Measurements from ENCODE around the gene PRKAB2. TPM values are rescaled to one million over a fixed set of nuclear protein-coding genes. Genes with fewer than 3 reads are reported as not detected.
"Not testable (repeated sequence)": the region's sequence is repeated elsewhere in the genome, so short reads cannot be mapped to it uniquely, and the experiment has no call there.

Gene PRKAB2
- total RNA-seq, 3 donors from 2014 or later: 16.6 to 27.2 (median 20.2) TPM

DNA sequence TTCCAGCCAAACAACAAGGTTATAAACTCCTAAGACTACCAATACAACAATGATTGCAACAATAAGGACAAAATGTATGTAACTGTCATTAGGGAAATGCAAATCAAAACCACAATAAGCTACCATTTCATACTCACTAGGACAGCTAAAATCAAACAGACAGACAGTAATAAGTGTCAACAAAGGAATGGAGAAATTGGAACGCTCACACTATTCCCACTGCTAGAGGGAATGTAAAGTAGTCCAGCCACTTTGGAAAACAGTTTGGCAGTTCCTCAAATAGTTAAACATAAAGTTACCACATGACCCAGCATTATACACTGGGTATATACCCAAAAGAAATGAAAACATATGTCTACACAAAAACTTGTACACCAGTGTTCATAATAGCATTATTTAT is 9.3 kb downstream of the PRKAB2 start:
- peaks cover 6% of the 10 kb centered on the region for H3K4me1 ChIP-seq (ENCODE audit: low read depth)
- no peak overlapping the region for H3K4me3 ChIP-seq
- intact Hi-C loops (cut with DNase I, micrococcal nuclease): no loop called here
- H3K9me3 ChIP-seq: no peaks in the 10 kb centered on the region
- TF ChIP-seq, protein P1, sequence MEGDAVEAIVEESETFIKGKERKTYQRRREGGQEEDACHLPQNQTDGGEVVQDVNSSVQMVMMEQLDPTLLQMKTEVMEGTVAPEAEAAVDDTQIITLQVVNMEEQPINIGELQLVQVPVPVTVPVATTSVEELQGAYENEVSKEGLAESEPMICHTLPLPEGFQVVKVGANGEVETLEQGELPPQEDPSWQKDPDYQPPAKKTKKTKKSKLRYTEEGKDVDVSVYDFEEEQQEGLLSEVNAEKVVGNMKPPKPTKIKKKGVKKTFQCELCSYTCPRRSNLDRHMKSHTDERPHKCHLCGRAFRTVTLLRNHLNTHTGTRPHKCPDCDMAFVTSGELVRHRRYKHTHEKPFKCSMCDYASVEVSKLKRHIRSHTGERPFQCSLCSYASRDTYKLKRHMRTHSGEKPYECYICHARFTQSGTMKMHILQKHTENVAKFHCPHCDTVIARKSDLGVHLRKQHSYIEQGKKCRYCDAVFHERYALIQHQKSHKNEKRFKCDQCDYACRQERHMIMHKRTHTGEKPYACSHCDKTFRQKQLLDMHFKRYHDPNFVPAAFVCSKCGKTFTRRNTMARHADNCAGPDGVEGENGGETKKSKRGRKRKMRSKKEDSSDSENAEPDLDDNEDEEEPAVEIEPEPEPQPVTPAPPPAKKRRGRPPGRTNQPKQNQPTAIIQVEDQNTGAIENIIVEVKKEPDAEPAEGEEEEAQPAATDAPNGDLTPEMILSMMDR (IDR thresholded peaks at IDR 0.05): no peak
- no peak for DNase-seq
- no peak for ATAC-seq
- peaks cover 6% of the 10 kb centered on the region for H3K36me3 ChIP-seq (ENCODE audit: low read depth)

DNA sequence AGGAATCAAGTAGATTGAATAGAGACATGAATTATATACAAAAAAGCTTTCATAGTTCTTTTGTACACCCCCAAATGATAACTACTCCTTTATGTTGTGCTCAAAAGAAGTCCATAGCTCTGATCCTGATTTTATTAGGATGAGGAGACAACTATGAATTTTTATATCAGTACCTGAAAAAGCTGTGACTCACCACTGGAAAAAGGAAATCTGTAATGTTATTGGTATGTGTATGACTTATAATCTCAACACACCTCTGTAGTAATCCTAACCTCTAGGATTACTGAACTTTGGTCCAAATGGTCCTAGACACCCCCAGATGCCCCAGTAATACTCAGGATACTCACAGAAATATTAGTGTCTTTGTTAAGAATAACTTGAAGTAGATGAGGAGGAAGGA is 10.2 kb downstream of the PRKAB2 start:
- TF ChIP-seq, protein P1 (IDR thresholded peaks at IDR 0.05): no peak

DNA sequence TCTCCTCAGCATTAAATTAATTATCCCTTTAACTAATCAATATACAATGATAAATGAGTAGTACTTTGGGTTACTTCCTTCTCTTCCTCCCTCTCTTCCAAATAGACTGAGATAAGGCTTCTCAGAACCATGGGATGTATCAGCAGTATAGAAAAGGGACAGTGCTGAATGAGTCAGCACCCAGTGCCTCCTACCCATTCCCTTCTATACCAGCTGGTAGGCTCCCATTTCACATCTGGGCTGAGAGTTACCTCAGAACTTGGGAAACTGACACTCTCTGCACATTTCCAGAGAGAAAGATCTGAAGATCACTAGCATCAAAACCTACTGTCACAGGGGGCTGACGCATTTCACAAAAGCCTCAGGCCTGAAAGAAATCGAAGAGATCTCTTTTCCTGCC is 15.2 kb downstream of the PRKAB2 start:
- H3K4me1 ChIP-seq (ENCODE audit: low read depth); H3K9me3 ChIP-seq; H3K4me3 ChIP-seq; ATAC-seq; intact Hi-C loops (cut with DNase I, micrococcal nuclease); DNase-seq: not testable (repeated sequence)
- peaks cover 14% of the 10 kb centered on the region for H3K36me3 ChIP-seq (ENCODE audit: low read depth)

More for the DNA sequence above, 10.2 kb downstream of the PRKAB2 start:
- Histone ChIP-seq H3K36me3 (ENCODE audit: low read depth) (peaks cover 14% of the 10 kb centered on the region), H3K4me1 (ENCODE audit: low read depth) (no peaks in the 10 kb centered on the region), H3K9me3 (no peaks in the 10 kb centered on the region), H3K4me3 (no peak overlapping the region)
- intact Hi-C loops (cut with DNase I, micrococcal nuclease): no loop called here
- peak; percentile 26 for ATAC-seq
- no peak for DNase-seq

GRCh38 chr1:147156642-147157041 is 15.6 kb downstream of the PRKAB2 start:
- Histone ChIP-seq H3K4me3 (no peak overlapping the region), H3K4me1 (ENCODE audit: low read depth) (no peaks in the 10 kb centered on the region), H3K9me3 (no peaks in the 10 kb centered on the region), H3K36me3 (ENCODE audit: low read depth) (peaks cover 14% of the 10 kb centered on the region)
- no peak for ATAC-seq
- TF ChIP-seq, protein P1 (IDR thresholded peaks at IDR 0.05): no peak
- intact Hi-C loops (cut with DNase I, micrococcal nuclease): no loop called here
- no peak for DNase-seq

DNA sequence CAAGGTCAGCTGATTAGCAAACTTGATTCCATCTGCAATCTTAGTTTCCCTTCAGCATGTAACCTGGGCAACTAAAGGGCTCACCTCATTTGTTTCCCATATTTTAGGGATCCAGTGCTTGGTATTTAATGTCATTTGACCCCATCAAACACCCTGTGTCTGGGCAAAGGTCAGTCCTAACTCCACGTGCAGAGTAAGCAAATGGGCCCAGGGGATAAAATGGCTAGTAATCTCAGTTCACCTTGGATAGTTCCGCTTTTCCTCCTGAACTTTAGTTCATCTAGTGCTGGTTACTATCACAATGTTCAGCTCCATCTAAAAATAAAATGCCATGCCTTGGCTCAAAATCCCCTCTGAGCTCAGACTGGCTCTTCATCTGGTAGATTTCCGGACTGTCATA is 19.5 kb downstream of the PRKAB2 start:
- TF ChIP-seq, protein P1 (IDR thresholded peaks at IDR 0.05): no peak
- ATAC-seq (no peak), DNase-seq (no peak)
- H3K36me3 ChIP-seq (ENCODE audit: low read depth): peaks cover 7% of the 10 kb centered on the region
- H3K9me3 ChIP-seq: no peaks in the 10 kb centered on the region
- no peak overlapping the region for H3K4me3 ChIP-seq
- intact Hi-C loops (cut with DNase I, micrococcal nuclease): no loop called here
- no peaks in the 10 kb centered on the region for H3K4me1 ChIP-seq (ENCODE audit: low read depth)

GRCh38 chr1:147151244-147151643 is 21.0 kb downstream of the PRKAB2 start:
- ATAC-seq: no peak
- intact Hi-C loops (cut with DNase I, micrococcal nuclease): no loop called here
- Histone ChIP-seq H3K4me3 (no peak overlapping the region), H3K4me1 (ENCODE audit: low read depth) (no peaks in the 10 kb centered on the region), H3K9me3 (no peaks in the 10 kb centered on the region), H3K36me3 (ENCODE audit: low read depth) (no peaks in the 10 kb centered on the region)
- TF ChIP-seq, protein P1 (IDR thresholded peaks at IDR 0.05): no peak
- DNase-seq: no peak
